ENCODE data around the gene CYB561D1.

- TF ChIP-seq CTCF (tag by site-specific recombination; IDR thresholded peaks at IDR 0.05), result no peak
- TF ChIP-seq, protein P1, sequence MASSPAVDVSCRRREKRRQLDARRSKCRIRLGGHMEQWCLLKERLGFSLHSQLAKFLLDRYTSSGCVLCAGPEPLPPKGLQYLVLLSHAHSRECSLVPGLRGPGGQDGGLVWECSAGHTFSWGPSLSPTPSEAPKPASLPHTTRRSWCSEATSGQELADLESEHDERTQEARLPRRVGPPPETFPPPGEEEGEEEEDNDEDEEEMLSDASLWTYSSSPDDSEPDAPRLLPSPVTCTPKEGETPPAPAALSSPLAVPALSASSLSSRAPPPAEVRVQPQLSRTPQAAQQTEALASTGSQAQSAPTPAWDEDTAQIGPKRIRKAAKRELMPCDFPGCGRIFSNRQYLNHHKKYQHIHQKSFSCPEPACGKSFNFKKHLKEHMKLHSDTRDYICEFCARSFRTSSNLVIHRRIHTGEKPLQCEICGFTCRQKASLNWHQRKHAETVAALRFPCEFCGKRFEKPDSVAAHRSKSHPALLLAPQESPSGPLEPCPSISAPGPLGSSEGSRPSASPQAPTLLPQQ (tag by site-specific recombination; IDR thresholded peaks at IDR 0.05), result no peak
- TF ChIP-seq, protein P2, sequence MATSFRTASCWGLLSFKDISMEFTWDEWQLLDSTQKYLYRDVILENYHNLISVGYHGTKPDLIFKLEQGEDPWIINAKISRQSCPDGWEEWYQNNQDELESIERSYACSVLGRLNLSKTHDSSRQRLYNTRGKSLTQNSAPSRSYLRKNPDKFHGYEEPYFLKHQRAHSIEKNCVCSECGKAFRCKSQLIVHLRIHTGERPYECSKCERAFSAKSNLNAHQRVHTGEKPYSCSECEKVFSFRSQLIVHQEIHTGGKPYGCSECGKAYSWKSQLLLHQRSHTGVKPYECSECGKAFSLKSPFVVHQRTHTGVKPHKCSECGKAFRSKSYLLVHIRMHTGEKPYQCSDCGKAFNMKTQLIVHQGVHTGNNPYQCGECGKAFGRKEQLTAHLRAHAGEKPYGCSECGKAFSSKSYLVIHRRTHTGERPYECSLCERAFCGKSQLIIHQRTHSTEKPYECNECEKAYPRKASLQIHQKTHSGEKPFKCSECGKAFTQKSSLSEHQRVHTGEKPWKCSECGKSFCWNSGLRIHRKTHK (tag by site-specific recombination; IDR thresholded peaks at IDR 0.05), result no peak
- TF ChIP-seq ZNF707 (tag by site-specific recombination; IDR thresholded peaks at IDR 0.05), result no peak
- no peak for TF ChIP-seq ZNF121 (tag by site-specific recombination; IDR thresholded peaks at IDR 0.05)
- TF ChIP-seq ZNF645 (tag by site-specific recombination; IDR thresholded peaks at IDR 0.05), result no peak
- TF ChIP-seq EGR2 (tag by site-specific recombination; IDR thresholded peaks at IDR 0.05; ENCODE audit: low read depth), result no peak
- TF ChIP-seq ZNF76 (tag by site-specific recombination; IDR thresholded peaks at IDR 0.05; ENCODE audit: borderline replicate concordance, low read depth), result no peak
- TF ChIP-seq ZNF488 (tag by site-specific recombination; IDR thresholded peaks at IDR 0.05), result no peak
- TF ChIP-seq YY1 (tag by site-specific recombination; IDR thresholded peaks at IDR 0.05), result no peak
- TF ChIP-seq ZNF423 (tag by site-specific recombination; IDR thresholded peaks at IDR 0.05), result no peak
- no peak for TF ChIP-seq ZNF274 (IDR thresholded peaks at IDR 0.05; ENCODE audit: low read length)
- no peak for TF ChIP-seq ZNF274 (tag by site-specific recombination; IDR thresholded peaks at IDR 0.05; ENCODE audit: borderline replicate concordance)
Measured at GRCh38 chr1:109537450-109538178, 43.7 kb downstream of the CYB561D1 start.

Measured in HEK293 (cell line).